SU-DHL-6 (cell line): ENCODE results near the gene FBLN7.

ENCODE experiments used
- H2AFZ ChIP-seq: fragments of 200-600 bp; sonication (generic); 2 replicates; pipeline ENCODE4 v1.6.1; 2014; ENCODE audit warnings: low read depth, mild to moderate bottlenecking, moderate library complexity, mixed read lengths, antibody characterized with exemption, low read length; ENCODE audit not compliant: severe bottlenecking
- H3F3A ChIP-seq: fragments of 200-600 bp; shearing (Covaris generic); 2 replicates; pipeline ENCODE4 v1.6.0; 2016; ENCODE audit warnings: antibody characterized with exemption, mild to moderate bottlenecking; ENCODE audit not compliant: insufficient read depth
- H3K27ac ChIP-seq: fragments of 200-600 bp; sonication (generic); 2 replicates; pipeline ENCODE4 v1.5.1; 2016; ENCODE audit warnings: low read depth, mild to moderate bottlenecking, low read length, moderate library complexity, mixed read lengths
- H3K27me3 ChIP-seq: fragments of 200-600 bp; sonication (generic), shearing (Covaris generic); 2 replicates; pipeline ENCODE4 v1.6.0; 2014; ENCODE audit warnings: mild to moderate bottlenecking, low read length
- H3K36me3 ChIP-seq: fragments of 200-600 bp; sonication (generic); 2 replicates; pipeline ENCODE4 v1.6.1; 2014; ENCODE audit warnings: mild to moderate bottlenecking, low read length, mixed read lengths
- H3K4me2 ChIP-seq: fragments of 300-600, 200-600 bp; shearing (Covaris generic), sonication (generic); 2 replicates; pipeline ENCODE4 v1.6.0; 2014; ENCODE audit warnings: low read length, low read depth, mild to moderate bottlenecking; ENCODE audit not compliant: poor library complexity, severe bottlenecking
- H3K4me3 ChIP-seq: fragments of 200-600 bp; sonication (generic); 2 replicates; pipeline ENCODE4 v1.5.1; 2014; ENCODE audit warnings: antibody characterized with exemption, low read length, mild to moderate bottlenecking, mixed read lengths; ENCODE audit not compliant: insufficient read depth, poor library complexity, severe bottlenecking
- H3K79me2 ChIP-seq: fragments of 200-600 bp; sonication (generic); 2 replicates; pipeline ENCODE4 v1.6.1; 2014; ENCODE audit warnings: mild to moderate bottlenecking, low read length, moderate library complexity; ENCODE audit not compliant: insufficient read depth
- H3K9ac ChIP-seq: fragments of 200-600 bp; sonication (generic); 2 replicates; pipeline ENCODE4 v1.7.0; 2014; ENCODE audit warnings: mild to moderate bottlenecking, low read length
- H3K9me2 ChIP-seq: fragments of 200-600 bp; sonication (generic); replicated peaks from 2 replicates; pipeline ENCODE4 v1.6.1; 2014; ENCODE audit warnings: low read length; ENCODE audit not compliant: insufficient read depth
- H3K9me3 ChIP-seq: fragments of 200-600 bp; sonication (generic); 2 replicates; pipeline ENCODE4 v1.6.1; 2014; ENCODE audit warnings: low read length, mixed read lengths; ENCODE audit not compliant: insufficient read depth
- H4K20me1 ChIP-seq: fragments of 200-600 bp; sonication (generic); 2 replicates; pipeline ENCODE4 v1.6.1; 2014; ENCODE audit warnings: low read depth, mild to moderate bottlenecking, antibody characterized with exemption, low read length, moderate library complexity, mixed read lengths
- EZH2phosphoT487 ChIP-seq: fragments of 200-600 bp; sonication (generic), shearing (Covaris generic); conservative IDR thresholded peaks from 2 replicates; pipeline ENCODE4 v1.6.1; 2018; ENCODE audit warnings: mild to moderate bottlenecking, antibody characterized with exemption, low read length, moderate library complexity, mixed read lengths
- TF ChIP-seq, protein P1 (sequence below): fragments of 200-600 bp; sonication (generic); IDR thresholded peaks from one replicate; pipeline ENCODE4 v1.5.1; 2017; ENCODE audit warnings: antibody characterized with exemption, mild to moderate bottlenecking, low read length, moderate library complexity; ENCODE audit not compliant: insufficient read depth, poor library complexity, severe bottlenecking

FBLN7 gene

DNA sequence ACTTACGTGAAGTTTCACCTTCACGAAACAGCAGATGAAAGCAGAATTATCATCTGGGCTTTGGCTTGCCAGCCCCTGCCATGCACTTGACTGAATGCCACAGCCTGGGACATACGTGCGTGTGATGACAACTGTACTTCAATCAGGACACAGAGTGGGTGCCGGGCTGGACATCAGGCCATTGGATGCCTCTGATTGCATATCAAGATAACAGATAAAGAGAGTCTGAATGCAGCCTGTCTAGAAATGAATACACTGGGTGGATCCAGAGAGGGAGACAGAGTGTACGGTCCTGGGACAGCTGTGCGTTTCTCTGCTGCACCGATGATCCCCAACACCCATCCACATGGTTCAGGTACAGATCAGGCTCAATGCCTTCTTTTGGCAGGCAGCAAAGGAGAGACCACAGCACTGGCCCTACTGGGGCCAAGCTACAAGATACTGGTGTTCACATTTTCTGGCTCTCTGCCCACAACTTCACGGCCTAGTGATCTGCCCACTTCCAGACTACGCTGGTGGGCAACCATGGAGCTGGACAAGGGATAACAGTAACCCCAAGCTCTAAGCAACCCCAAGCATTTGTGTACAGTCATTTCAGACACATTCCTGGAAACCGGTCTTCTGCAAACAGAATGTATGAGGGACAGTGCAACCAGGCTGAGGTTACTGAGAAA lies 35.6 kb downstream of the FBLN7 start:
- Histone ChIP-seq H2AFZ (no peak overlapping the region), H3K9ac (no peak overlapping the region), H3K4me2 (no peak overlapping the region), H3K9me3 (no peaks in the 10 kb centered on the region), H3K9me2 (no peaks in the 10 kb centered on the region), H3K27ac (no peak overlapping the region), H3F3A (no peaks in the 10 kb centered on the region), H3K79me2 (no peaks in the 10 kb centered on the region), H3K4me3 (no peak overlapping the region), H3K27me3 (no peaks in the 10 kb centered on the region), H3K36me3 (no peaks in the 10 kb centered on the region), H4K20me1 (no peaks in the 10 kb centered on the region)
- TF ChIP-seq EZH2phosphoT487, result no peak
- TF ChIP-seq, protein P1, sequence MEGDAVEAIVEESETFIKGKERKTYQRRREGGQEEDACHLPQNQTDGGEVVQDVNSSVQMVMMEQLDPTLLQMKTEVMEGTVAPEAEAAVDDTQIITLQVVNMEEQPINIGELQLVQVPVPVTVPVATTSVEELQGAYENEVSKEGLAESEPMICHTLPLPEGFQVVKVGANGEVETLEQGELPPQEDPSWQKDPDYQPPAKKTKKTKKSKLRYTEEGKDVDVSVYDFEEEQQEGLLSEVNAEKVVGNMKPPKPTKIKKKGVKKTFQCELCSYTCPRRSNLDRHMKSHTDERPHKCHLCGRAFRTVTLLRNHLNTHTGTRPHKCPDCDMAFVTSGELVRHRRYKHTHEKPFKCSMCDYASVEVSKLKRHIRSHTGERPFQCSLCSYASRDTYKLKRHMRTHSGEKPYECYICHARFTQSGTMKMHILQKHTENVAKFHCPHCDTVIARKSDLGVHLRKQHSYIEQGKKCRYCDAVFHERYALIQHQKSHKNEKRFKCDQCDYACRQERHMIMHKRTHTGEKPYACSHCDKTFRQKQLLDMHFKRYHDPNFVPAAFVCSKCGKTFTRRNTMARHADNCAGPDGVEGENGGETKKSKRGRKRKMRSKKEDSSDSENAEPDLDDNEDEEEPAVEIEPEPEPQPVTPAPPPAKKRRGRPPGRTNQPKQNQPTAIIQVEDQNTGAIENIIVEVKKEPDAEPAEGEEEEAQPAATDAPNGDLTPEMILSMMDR, result no peak

DNA sequence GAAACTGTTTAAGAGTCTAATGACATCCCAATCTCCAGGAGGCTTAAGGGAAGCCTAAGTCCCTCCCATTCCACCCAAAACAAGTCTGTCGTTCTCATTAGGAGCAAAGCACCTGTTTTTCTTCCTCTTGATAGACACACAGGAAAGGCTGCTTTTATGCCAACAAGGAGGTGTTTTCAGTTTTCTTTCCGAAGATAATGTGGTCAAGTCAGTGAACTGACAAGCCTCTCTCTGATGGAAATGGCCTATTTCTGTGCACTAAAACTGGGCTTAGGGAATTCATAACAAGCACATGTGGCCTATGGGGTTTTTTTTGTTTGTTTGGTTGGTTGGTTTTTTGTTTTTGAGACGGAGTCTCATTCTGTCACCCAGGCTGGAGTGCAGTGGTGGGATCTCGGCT lies 36.2 kb downstream of the FBLN7 start:
- Histone ChIP-seq H2AFZ (no peak overlapping the region), H3K27ac (no peak overlapping the region), H3K27me3 (no peaks in the 10 kb centered on the region), H4K20me1 (no peaks in the 10 kb centered on the region), H3K9ac (no peak overlapping the region), H3K79me2 (no peaks in the 10 kb centered on the region), H3K9me3 (no peaks in the 10 kb centered on the region), H3F3A (no peaks in the 10 kb centered on the region), H3K4me3 (no peak overlapping the region), H3K4me2 (no peak overlapping the region), H3K9me2 (no peaks in the 10 kb centered on the region), H3K36me3 (no peaks in the 10 kb centered on the region)
- no peak for TF ChIP-seq EZH2phosphoT487
- TF ChIP-seq, protein P1, result no peak

DNA sequence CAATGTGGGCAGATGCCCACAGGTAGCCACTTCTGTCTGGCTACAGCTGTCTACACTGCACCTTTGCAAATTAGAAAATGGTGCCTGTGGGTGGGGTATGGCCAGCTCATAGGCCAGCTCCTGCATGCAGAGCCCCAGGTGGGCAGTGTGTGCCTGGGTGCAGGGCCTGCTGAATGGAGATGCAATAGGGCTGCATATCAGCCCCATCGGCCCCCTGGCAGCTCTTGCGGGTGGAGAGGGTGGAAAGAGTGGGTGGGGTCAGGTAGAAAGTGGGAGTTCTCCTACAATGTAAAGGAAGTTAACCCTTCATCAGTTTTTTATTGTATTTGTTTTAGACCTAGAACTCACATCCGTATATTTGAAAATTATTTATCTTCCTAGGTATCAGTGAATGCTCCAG lies 37.1 kb downstream of the FBLN7 start:
- Histone ChIP-seq H3K27ac (no peak overlapping the region), H3K4me2 (no peak overlapping the region), H3K4me3 (no peak overlapping the region), H3K9me2 (no peaks in the 10 kb centered on the region), H4K20me1 (no peaks in the 10 kb centered on the region), H3F3A (no peaks in the 10 kb centered on the region), H2AFZ (no peak overlapping the region), H3K27me3 (no peaks in the 10 kb centered on the region), H3K36me3 (no peaks in the 10 kb centered on the region), H3K79me2 (no peaks in the 10 kb centered on the region), H3K9me3 (no peaks in the 10 kb centered on the region), H3K9ac (no peak overlapping the region)
- no peak for TF ChIP-seq EZH2phosphoT487
- TF ChIP-seq, protein P1, result no peak
